ENCODE data around the gene ZNF324B.

Gene ZNF324B

GRCh38 chr19:58476498-58477015 is 25.1 kb downstream of the ZNF324B start (continued):
- no peak for TF ChIP-seq POU6F1 (CRISPR knock-in tag; IDR thresholded peaks at IDR 0.05; ENCODE audit: borderline replicate concordance, low read depth)
- no peak for TF ChIP-seq ZNF565 (CRISPR knock-in tag; conservative IDR thresholded peaks at IDR 0.05; ENCODE audit: low read depth)

- TF ChIP-seq POU6F1 (CRISPR knock-in tag; IDR thresholded peaks at IDR 0.05; ENCODE audit: borderline replicate concordance, low read depth) (no peak), PPARA (CRISPR knock-in tag; IDR thresholded peaks at IDR 0.05; ENCODE audit: borderline replicate concordance) (no peak), GLIS3 (CRISPR knock-in tag; IDR thresholded peaks at IDR 0.05) (no peak), CSDC2 (CRISPR knock-in tag; IDR thresholded peaks at IDR 0.05) (no peak), RARB (CRISPR knock-in tag; IDR thresholded peaks at IDR 0.05) (no peak), ZFP30 (CRISPR knock-in tag; IDR thresholded peaks at IDR 0.05) (no peak), ZNF70 (CRISPR knock-in tag; IDR thresholded peaks at IDR 0.05) (no peak), CREB5 (CRISPR knock-in tag; IDR thresholded peaks at IDR 0.05; ENCODE audit: low read depth) (no peak), ZFP3 (CRISPR knock-in tag; IDR thresholded peaks at IDR 0.05) (no peak), SNAI2 (CRISPR knock-in tag; IDR thresholded peaks at IDR 0.05) (no peak), BACH2 (CRISPR knock-in tag; IDR thresholded peaks at IDR 0.05; ENCODE audit: borderline replicate concordance) (no peak), OSR1 (CRISPR knock-in tag; IDR thresholded peaks at IDR 0.05) (no peak), TOX (CRISPR knock-in tag; IDR thresholded peaks at IDR 0.05; ENCODE audit: borderline replicate concordance) (no peak), TCF4 (CRISPR knock-in tag; IDR thresholded peaks at IDR 0.05; ENCODE audit: borderline replicate concordance) (no peak), ARNTL (CRISPR knock-in tag; IDR thresholded peaks at IDR 0.05; ENCODE audit: borderline replicate concordance, low read depth) (no peak)
- ATAC-seq: no peak
Observed at GRCh38 chr19:58477130-58477529, 25.7 kb downstream of the ZNF324B start.

GRCh38 chr19:58477871-58478270 is 26.4 kb downstream of the ZNF324B start:
- no peak for TF ChIP-seq TCF4 (CRISPR knock-in tag; IDR thresholded peaks at IDR 0.05; ENCODE audit: borderline replicate concordance)
- no peak for TF ChIP-seq OSR1 (CRISPR knock-in tag; IDR thresholded peaks at IDR 0.05)
- TF ChIP-seq TSHZ2 (CRISPR knock-in tag; IDR thresholded peaks at IDR 0.05): no peak
- TF ChIP-seq GLIS3 (CRISPR knock-in tag; IDR thresholded peaks at IDR 0.05): no peak
- TF ChIP-seq TOX (CRISPR knock-in tag; IDR thresholded peaks at IDR 0.05; ENCODE audit: borderline replicate concordance): no peak
- no peak for TF ChIP-seq ISL1 (CRISPR knock-in tag; IDR thresholded peaks at IDR 0.05)
- TF ChIP-seq ESRRG (CRISPR knock-in tag; IDR thresholded peaks at IDR 0.05): no peak
- TF ChIP-seq SNAI2 (CRISPR knock-in tag; IDR thresholded peaks at IDR 0.05): no peak
- no peak for TF ChIP-seq BACH2 (CRISPR knock-in tag; IDR thresholded peaks at IDR 0.05; ENCODE audit: borderline replicate concordance)
- TF ChIP-seq CREB5 (CRISPR knock-in tag; IDR thresholded peaks at IDR 0.05; ENCODE audit: low read depth): no peak
- ATAC-seq: no peak

- no peak for ATAC-seq
- TF ChIP-seq GLIS3 (CRISPR knock-in tag; IDR thresholded peaks at IDR 0.05) (no peak), POU6F1 (CRISPR knock-in tag; IDR thresholded peaks at IDR 0.05; ENCODE audit: borderline replicate concordance, low read depth) (no peak), CSRNP3 (CRISPR knock-in tag; IDR thresholded peaks at IDR 0.05) (no peak), SNAI2 (CRISPR knock-in tag; IDR thresholded peaks at IDR 0.05) (no peak), RARB (CRISPR knock-in tag; IDR thresholded peaks at IDR 0.05) (no peak)
Observed at GRCh38 chr19:58479303-58479702, 27.9 kb downstream of the ZNF324B start.
